Caco-2 (cell line): Measurements from ENCODE around the gene CACNG1. TPM values are rescaled to one million over a fixed set of nuclear protein-coding genes. Genes with fewer than 3 reads are reported as not detected.

Experiments used
- BruUV-seq: library from RNA; stranded (reverse); fragments of 400-500 nt; replicated peaks from 2 replicates; lab custom pipeline; 2021; lab: Mats Ljungman, UMichigan
- CTCF ChIA-PET: fragments of 300-600 bp; sonication (Branson Sonifier 250); formaldehyde crosslinking; loops from one replicate; lab custom pipeline; 2022; ENCODE audit warnings: antibody characterized with exemption; lab: Charles Lee
- POLR2A ChIA-PET: fragments of 300-600 bp; sonication (Branson Sonifier 250); formaldehyde crosslinking; loops from one replicate; lab custom pipeline; 2022; ENCODE audit warnings: antibody characterized with exemption; lab: Charles Lee
- DNase-seq, 2 experiments: peaks; one replicate each; pipeline versions ENCODE4 v3.0.0 to v3.0.0-alpha.2; 2020 to 2022
- H3K27me3 ChIP-seq: replicated peaks from 2 replicates; pipeline ENCODE4 v1.6.0; 2011; ENCODE audit warnings: low read length; ENCODE audit not compliant: control insufficient read depth, insufficient read depth
- H3K36me3 ChIP-seq: 2 replicates; pipeline ENCODE4 v1.5.1; 2011; ENCODE audit warnings: low read length; ENCODE audit not compliant: control insufficient read depth, insufficient read depth
- H3K4me1 ChIP-seq: fragments of 250-450 bp; sonication (Bioruptor Pico); 2 replicates; pipeline ENCODE4 v1.5.1; 2020; ENCODE audit warnings: mild to moderate bottlenecking
- H3K4me3 ChIP-seq: 2 replicates; pipeline ENCODE4 v1.5.1; 2011; ENCODE audit warnings: low read depth, mild to moderate bottlenecking, control low read depth, low read length
- H3K9me3 ChIP-seq: fragments of 250-450 bp; sonication (Bioruptor Pico); 2 replicates; pipeline ENCODE4 v1.5.1; 2020; ENCODE audit warnings: mild to moderate bottlenecking, moderate library complexity
- H3K27ac Mint-ChIP-seq: one replicate; pipeline ENCODE4 v1.8.0; 2022; ENCODE audit warnings: mixed read lengths; ENCODE audit not compliant: unreplicated experiment
- H3K27me3 Mint-ChIP-seq: one replicate; pipeline ENCODE4 v1.8.0; 2022; ENCODE audit warnings: mixed read lengths; ENCODE audit not compliant: insufficient read depth, unreplicated experiment
- H3K36me3 Mint-ChIP-seq: one replicate; pipeline ENCODE4 v1.8.0; 2022; ENCODE audit warnings: mild to moderate bottlenecking, mixed read lengths; ENCODE audit not compliant: insufficient read depth, unreplicated experiment
- H3K4me1 Mint-ChIP-seq: one replicate; pipeline ENCODE4 v1.8.0; 2022; ENCODE audit warnings: low read depth, mixed read lengths; ENCODE audit not compliant: unreplicated experiment
- H3K4me3 Mint-ChIP-seq: one replicate; pipeline ENCODE4 v1.8.0; 2022; ENCODE audit warnings: mild to moderate bottlenecking, moderate library complexity, mixed read lengths; ENCODE audit not compliant: unreplicated experiment
- H3K9me3 Mint-ChIP-seq: one replicate; pipeline ENCODE4 v1.8.0; 2022; ENCODE audit warnings: mixed read lengths; ENCODE audit not compliant: unreplicated experiment
- CTCF ChIP-seq, 2 experiments: fragments of 200-600 bp in 1 of 2; IDR thresholded peaks; 1 replicate in 1 of 2; 2 replicates in 1 of 2; pipeline versions ENCODE4 v1.5.1 to v1.8.0; 2011 to 2022; ENCODE audit warnings: antibody characterized with exemption in 1 of 2, control low read depth in 1 of 2, inconsistent platforms in 1 of 2, low read depth in 1 of 2, low read length in 1 of 2, mild to moderate bottlenecking in 1 of 2, moderate library complexity in 1 of 2; ENCODE audit not compliant: insufficient read depth in 1 of 2, severe bottlenecking in 1 of 2, unreplicated experiment in 1 of 2
- intact Hi-C: fragments of 100-400 bp; cut with micrococcal nuclease; formaldehyde crosslinking; loops from one replicate; pipeline ENCODE4 v1.10.0; 2022; ENCODE audit not compliant: unreplicated experiment
- total RNA-seq: library from RNA; stranded (reverse); gene quantifications from 2 replicates; pipeline ENCODE4 v1.2.3, GENCODE V29; 2022

Gene CACNG1
- total RNA-seq, 1 experiment from 2014 or later = not detected

- no peak for TF ChIP-seq CTCF (IDR thresholded peaks at IDR 0.05; ENCODE audit: insufficient read depth in 1 of 2, low read depth in 1 of 2, low read length in 1 of 2, severe bottlenecking in 1 of 2, unreplicated experiment in 1 of 2)
Observed at GRCh38 chr17:67030641-67031040, 13.7 kb upstream of the CACNG1 start.

DNA sequence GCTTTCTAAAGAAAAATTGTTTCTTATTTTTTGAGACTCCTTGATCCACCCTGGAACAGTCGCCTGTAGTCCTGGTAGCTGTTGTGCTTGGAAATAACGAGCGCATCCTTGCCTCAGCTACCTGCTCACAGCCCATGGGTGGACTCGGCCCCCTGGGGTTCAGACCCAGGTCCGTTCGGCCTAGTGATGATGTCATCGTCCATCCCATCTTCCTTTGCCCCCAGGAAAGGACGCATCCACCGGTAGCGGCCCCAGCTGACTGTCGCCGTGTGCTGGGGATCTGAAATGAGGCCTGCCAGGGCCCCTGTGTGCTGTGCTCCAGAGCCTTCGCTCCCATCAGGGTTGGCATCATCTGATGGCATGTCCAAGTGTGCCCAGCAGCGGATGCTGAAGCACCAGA is 12.0 kb upstream of the CACNG1 start:
- no peaks in the 10 kb centered on the region for H3K36me3 ChIP-seq
- Mint-ChIP-seq H3K4me1 (peaks cover 16% of the 10 kb centered on the region), H3K36me3 (no peaks in the 10 kb centered on the region), H3K4me3 (no peak overlapping the region), H3K9me3 (peaks cover 35% of the 10 kb centered on the region), H3K27me3 (no peaks in the 10 kb centered on the region), H3K27ac (no peak overlapping the region)
- H3K9me3 ChIP-seq = no peaks in the 10 kb centered on the region
- intact Hi-C loops = no loop called here
- H3K27me3 ChIP-seq = no peaks in the 10 kb centered on the region
- H3K4me1 ChIP-seq = peaks cover 1% of the 10 kb centered on the region
- CTCF ChIA-PET = no interaction called here
- BruUV-seq = no TSS peak
- no peak overlapping the region for H3K4me3 ChIP-seq
- DNase-seq = no peak
- POLR2A ChIA-PET = no interaction called here
- no peak for TF ChIP-seq CTCF (IDR thresholded peaks at IDR 0.05; ENCODE audit: insufficient read depth in 1 of 2, low read depth in 1 of 2, low read length in 1 of 2, severe bottlenecking in 1 of 2, unreplicated experiment in 1 of 2)

More at GRCh38 chr17:67030641-67031040, 13.7 kb upstream of the CACNG1 start:
- Mint-ChIP-seq H3K27ac (no peak overlapping the region), H3K36me3 (no peaks in the 10 kb centered on the region), H3K4me1 (peaks cover 7% of the 10 kb centered on the region), H3K27me3 (no peaks in the 10 kb centered on the region), H3K9me3 (peaks cover 18% of the 10 kb centered on the region), H3K4me3 (no peak overlapping the region)
- BruUV-seq = no TSS peak
- H3K4me1 ChIP-seq = peaks cover 9% of the 10 kb centered on the region
- CTCF ChIA-PET = no interaction called here
- H3K36me3 ChIP-seq = no peaks in the 10 kb centered on the region
- POLR2A ChIA-PET = no interaction called here
- no peak overlapping the region for H3K4me3 ChIP-seq
- intact Hi-C loops = no loop called here
- no peaks in the 10 kb centered on the region for H3K9me3 ChIP-seq
- DNase-seq = no peak
- H3K27me3 ChIP-seq = no peaks in the 10 kb centered on the region

DNA sequence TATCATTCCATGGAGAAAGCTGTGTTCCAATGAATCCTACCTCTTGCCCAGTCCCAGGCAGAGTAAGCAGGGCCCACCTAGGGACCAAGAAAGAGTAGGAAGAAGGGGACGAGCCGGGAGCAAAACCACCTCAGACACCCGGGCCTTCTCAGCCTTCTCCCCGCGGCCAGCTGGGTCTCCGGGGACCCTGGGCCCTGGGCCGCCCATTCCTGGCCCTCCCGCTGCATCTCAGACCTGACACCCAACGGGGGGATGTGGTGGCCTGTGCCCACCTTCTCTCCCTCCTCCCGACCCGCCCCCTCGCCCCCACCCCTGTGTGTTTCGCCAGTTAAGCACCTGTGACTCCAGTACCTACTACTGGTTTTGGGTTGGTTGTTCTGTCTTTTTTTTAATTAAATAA is 11.4 kb upstream of the CACNG1 start:
- POLR2A ChIA-PET = no interaction called here
- CTCF ChIA-PET = no interaction called here
- H3K4me3 Mint-ChIP-seq = no peak overlapping the region
- Histone ChIP-seq H3K4me3 (no peak overlapping the region), H3K4me1 (peaks cover 7% of the 10 kb centered on the region), H3K27me3 (no peaks in the 10 kb centered on the region), H3K36me3 (no peaks in the 10 kb centered on the region), H3K9me3 (no peaks in the 10 kb centered on the region)
- H3K27ac Mint-ChIP-seq = no peak overlapping the region
- intact Hi-C loops = no loop called here
- DNase-seq = no peak
- no peaks in the 10 kb centered on the region for H3K27me3 Mint-ChIP-seq
- no peak for TF ChIP-seq CTCF (IDR thresholded peaks at IDR 0.05; ENCODE audit: insufficient read depth in 1 of 2, low read depth in 1 of 2, low read length in 1 of 2, severe bottlenecking in 1 of 2, unreplicated experiment in 1 of 2)
- H3K9me3 Mint-ChIP-seq = peaks cover 37% of the 10 kb centered on the region
- peaks cover 20% of the 10 kb centered on the region for H3K4me1 Mint-ChIP-seq
- H3K36me3 Mint-ChIP-seq = no peaks in the 10 kb centered on the region
- no TSS peak for BruUV-seq
